Measurements from ENCODE around the gene CEMIP2. TPM values are rescaled to one million over a fixed set of nuclear protein-coding genes. Genes with fewer than 3 reads are reported as not detected.

The CEMIP2 gene
- total and polyA plus RNA-seq, 10 of the 15 experiments (the other 5 are each of a cell fraction or from before 2014, with no cell fraction given): 0.50 to 19.2 (median 1.2) TPM

DNA sequence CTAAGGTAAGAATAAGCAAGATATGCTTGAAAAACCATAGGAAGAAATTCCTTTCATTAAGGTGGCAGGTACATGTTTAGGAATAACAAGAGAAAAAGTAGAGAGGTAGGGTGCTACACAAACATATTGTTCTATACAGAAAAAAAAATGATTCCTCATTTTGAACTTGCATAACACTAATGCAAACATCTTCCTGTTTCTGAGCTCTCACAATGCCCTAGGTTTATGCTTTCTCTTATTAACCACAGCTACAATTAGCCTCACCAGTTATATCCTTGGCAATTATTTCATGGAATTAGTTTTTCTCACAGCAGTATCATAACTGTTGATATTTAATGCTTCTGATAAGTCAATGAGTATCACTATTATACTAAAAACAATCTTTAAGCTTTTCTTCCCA lies 20.7 kb downstream of the CEMIP2 start (continued):
- TF ChIP-seq, protein P1, sequence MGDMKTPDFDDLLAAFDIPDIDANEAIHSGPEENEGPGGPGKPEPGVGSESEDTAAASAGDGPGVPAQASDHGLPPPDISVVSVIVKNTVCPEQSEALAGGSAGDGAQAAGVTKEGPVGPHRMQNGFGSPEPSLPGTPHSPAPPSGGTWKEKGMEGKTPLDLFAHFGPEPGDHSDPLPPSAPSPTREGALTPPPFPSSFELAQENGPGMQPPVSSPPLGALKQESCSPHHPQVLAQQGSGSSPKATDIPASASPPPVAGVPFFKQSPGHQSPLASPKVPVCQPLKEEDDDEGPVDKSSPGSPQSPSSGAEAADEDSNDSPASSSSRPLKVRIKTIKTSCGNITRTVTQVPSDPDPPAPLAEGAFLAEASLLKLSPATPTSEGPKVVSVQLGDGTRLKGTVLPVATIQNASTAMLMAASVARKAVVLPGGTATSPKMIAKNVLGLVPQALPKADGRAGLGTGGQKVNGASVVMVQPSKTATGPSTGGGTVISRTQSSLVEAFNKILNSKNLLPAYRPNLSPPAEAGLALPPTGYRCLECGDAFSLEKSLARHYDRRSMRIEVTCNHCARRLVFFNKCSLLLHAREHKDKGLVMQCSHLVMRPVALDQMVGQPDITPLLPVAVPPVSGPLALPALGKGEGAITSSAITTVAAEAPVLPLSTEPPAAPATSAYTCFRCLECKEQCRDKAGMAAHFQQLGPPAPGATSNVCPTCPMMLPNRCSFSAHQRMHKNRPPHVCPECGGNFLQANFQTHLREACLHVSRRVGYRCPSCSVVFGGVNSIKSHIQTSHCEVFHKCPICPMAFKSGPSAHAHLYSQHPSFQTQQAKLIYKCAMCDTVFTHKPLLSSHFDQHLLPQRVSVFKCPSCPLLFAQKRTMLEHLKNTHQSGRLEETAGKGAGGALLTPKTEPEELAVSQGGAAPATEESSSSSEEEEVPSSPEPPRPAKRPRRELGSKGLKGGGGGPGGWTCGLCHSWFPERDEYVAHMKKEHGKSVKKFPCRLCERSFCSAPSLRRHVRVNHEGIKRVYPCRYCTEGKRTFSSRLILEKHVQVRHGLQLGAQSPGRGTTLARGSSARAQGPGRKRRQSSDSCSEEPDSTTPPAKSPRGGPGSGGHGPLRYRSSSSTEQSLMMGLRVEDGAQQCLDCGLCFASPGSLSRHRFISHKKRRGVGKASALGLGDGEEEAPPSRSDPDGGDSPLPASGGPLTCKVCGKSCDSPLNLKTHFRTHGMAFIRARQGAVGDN (IDR thresholded peaks at IDR 0.05): no peak
- TF ChIP-seq ETV6 (conservative IDR thresholded peaks at IDR 0.05 in 1 of 2, IDR thresholded peaks at IDR 0.05 in 1 of 2; ENCODE audit: borderline replicate concordance in 1 of 2, low read depth in 1 of 2): no peak
- no peak for TF ChIP-seq CEBPB (IDR thresholded peaks at IDR 0.05; ENCODE audit: borderline replicate concordance in 1 of 2, low read depth in 2 of 2, low read length in 2 of 2)
- no peak for TF ChIP-seq TCF7 (IDR thresholded peaks at IDR 0.05; ENCODE audit: borderline replicate concordance)

DNA sequence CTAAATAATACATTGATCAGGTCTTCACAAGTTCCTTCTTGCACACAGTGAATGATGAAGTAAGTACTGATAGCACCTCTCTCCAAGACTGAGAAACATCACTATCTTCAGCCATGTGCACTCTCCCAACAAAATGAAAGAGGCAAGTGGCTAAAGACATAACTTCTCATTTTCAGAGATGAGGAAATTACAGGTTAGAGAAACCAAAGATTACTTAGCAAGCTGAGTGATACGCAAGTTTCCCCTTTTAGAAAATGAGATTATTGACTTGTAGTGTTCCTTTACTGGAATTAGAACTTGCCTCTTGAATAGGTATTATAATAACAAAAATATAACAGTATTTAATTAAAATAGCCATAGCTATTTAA lies 21.6 kb downstream of the CEMIP2 start:
- H4K20me1 ChIP-seq (ENCODE audit: control insufficient read depth, insufficient read depth): no peaks in the 10 kb centered on the region
- intact Hi-C loops (cut with micrococcal nuclease; ENCODE audit: unreplicated experiment): no loop called here
- H3K9me3 ChIP-seq (replicated peaks; ENCODE audit: control insufficient read depth, insufficient read depth, low read length): no peaks in the 10 kb centered on the region
- no peaks in the 10 kb centered on the region for H3K4me1 ChIP-seq (ENCODE audit: control insufficient read depth, insufficient read depth, low read length)
- H3K36me3 ChIP-seq (ENCODE audit: control insufficient read depth in 2 of 2, insufficient read depth in 2 of 2, low read length in 1 of 2): no peaks in the 10 kb centered on the region
- H3K79me2 ChIP-seq (ENCODE audit: control insufficient read depth, insufficient read depth, low read length): no peaks in the 10 kb centered on the region
- no peak for FAIRE-seq
- no peak overlapping the region for H3K9ac ChIP-seq (ENCODE audit: control insufficient read depth, insufficient read depth, low read length)
- CTCF ChIA-PET: interaction anchor here (0.6 to 1.1 kb wide), 3 partner anchors 13 to 140 kb away, joined by 3 to 4 read pairs (median 3); no protein-coding TSS in a partner anchor
- H3K27ac ChIP-seq (ENCODE audit: control insufficient read depth, insufficient read depth): no peak overlapping the region
- no peaks in the 10 kb centered on the region for H3K27me3 ChIP-seq (replicated peaks in 1 of 2; ENCODE audit: control insufficient read depth in 2 of 2, insufficient read depth in 2 of 2, low read length in 1 of 2)
- BruUV-seq (replicated peaks): no TSS peak
- in situ Hi-C loops (cut with MboI): no loop called here
- no peak for DNase-seq (ENCODE audit: low read depth, low spot score)
- SMC1A ChIA-PET (ENCODE audit: uncharacterized antibody, unreplicated experiment): interaction anchor here (1.0 to 2.0 kb wide), 3 partner anchors 8 to 120 kb away, joined by 3 to 9 read pairs (median 5); no protein-coding TSS in a partner anchor
- no peak for ATAC-seq
- 93% methylated on average over 1 of the region's 1 CpG for WGBS (ENCODE audit: insufficient coverage, insufficient replicate concordance, low lambda C conversion rate, missing lambda C conversion rate)
- RAD21 ChIA-PET (ENCODE audit: unreplicated experiment): interaction anchor here (0.6 kb wide), 1 partner anchor 607 kb away, joined by 3 read pairs; no protein-coding TSS in a partner anchor
- H2AFZ ChIP-seq (ENCODE audit: control insufficient read depth, low read depth, low read length): no peak overlapping the region
- no peak overlapping the region for H3K4me2 ChIP-seq (ENCODE audit: control insufficient read depth, insufficient read depth)
- POLR2A ChIA-PET: no interaction called here
- H3K4me3 ChIP-seq: no peak overlapping the region
- TF ChIP-seq ETV6 (conservative IDR thresholded peaks at IDR 0.05 in 1 of 2, IDR thresholded peaks at IDR 0.05 in 1 of 2; ENCODE audit: borderline replicate concordance in 1 of 2, low read depth in 1 of 2) (no peak), MTA3 (IDR thresholded peaks at IDR 0.05; ENCODE audit: borderline replicate concordance, low read length) (no peak), ZSCAN29 (IDR thresholded peaks at IDR 0.05) (no peak), CHD2 (IDR thresholded peaks at IDR 0.05; ENCODE audit: borderline replicate concordance, low read depth, low read length) (no peak), IKZF1 (conservative IDR thresholded peaks at IDR 0.05) (no peak), POLR2A (IDR thresholded peaks at IDR 0.05; ENCODE audit: low read depth, low read length) (no peak)
- TF ChIP-seq, protein P1 (IDR thresholded peaks at IDR 0.05): no peak
- TF ChIP-seq, protein P2, sequence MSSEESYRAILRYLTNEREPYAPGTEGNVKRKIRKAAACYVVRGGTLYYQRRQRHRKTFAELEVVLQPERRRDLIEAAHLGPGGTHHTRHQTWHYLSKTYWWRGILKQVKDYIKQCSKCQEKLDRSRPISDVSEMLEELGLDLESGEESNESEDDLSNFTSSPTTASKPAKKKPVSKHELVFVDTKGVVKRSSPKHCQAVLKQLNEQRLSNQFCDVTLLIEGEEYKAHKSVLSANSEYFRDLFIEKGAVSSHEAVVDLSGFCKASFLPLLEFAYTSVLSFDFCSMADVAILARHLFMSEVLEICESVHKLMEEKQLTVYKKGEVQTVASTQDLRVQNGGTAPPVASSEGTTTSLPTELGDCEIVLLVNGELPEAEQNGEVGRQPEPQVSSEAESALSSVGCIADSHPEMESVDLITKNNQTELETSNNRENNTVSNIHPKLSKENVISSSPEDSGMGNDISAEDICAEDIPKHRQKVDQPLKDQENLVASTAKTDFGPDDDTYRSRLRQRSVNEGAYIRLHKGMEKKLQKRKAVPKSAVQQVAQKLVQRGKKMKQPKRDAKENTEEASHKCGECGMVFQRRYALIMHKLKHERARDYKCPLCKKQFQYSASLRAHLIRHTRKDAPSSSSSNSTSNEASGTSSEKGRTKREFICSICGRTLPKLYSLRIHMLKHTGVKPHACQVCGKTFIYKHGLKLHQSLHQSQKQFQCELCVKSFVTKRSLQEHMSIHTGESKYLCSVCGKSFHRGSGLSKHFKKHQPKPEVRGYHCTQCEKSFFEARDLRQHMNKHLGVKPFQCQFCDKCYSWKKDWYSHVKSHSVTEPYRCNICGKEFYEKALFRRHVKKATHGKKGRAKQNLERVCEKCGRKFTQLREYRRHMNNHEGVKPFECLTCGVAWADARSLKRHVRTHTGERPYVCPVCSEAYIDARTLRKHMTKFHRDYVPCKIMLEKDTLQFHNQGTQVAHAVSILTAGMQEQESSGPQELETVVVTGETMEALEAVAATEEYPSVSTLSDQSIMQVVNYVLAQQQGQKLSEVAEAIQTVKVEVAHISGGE (CRISPR knock-in tag; IDR thresholded peaks at IDR 0.05): no peak

All from GM12878 (cell line).